GM19023 (cell line): ENCODE measurements around the gene KHK.

ENCODE experiments used
- ATAC-seq: cut with Tn5 transposase; IDR thresholded peaks from one replicate; pipeline ENCODE4 v1.9.1; 2021; ENCODE audit warnings: mild to moderate bottlenecking, moderate library complexity; ENCODE audit not compliant: unreplicated experiment

KHK gene

GRCh38 chr2:27149570-27150405, 63.2 kb downstream of the KHK start:
- no peak for ATAC-seq
